NCI-H2107 (cell line): ENCODE data around the gene ACTRT2.

ENCODE experiments used
- DNase-seq: peaks from one replicate; lab custom pipeline; 2025; lab: John Stamatoyannopoulos, UW

ACTRT2 gene

GRCh38 chr1:3069491-3070308, 48.4 kb downstream of the ACTRT2 start:
- no peak for DNase-seq

GRCh38 chr1:3070309-3070643, 49.0 kb downstream of the ACTRT2 start:
- no peak for DNase-seq

GRCh38 chr1:3070644-3071564, 49.6 kb downstream of the ACTRT2 start:
- no peak for DNase-seq

GRCh38 chr1:3071565-3072390, 50.5 kb downstream of the ACTRT2 start:
- no peak for DNase-seq
